ENCODE results near the gene ANO10.

DNA sequence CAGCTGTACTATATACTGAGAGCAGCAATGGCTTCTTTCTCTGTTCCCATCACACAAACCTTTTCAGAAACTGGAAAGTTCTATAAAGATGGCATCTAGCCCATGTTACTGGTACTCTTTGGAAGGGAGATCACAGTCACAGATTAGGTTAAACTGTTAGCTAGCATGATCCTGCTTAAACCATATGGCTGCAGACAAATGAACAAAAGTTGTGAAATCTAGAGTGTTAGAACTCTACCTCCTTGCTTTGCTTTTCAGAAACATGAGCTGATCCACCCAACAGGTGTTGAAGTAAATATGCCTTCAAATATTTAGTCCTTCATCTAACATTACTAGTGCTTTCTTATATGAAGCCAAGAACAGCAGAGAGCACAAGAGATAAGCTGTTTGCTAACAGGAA lies 232.9 kb downstream of the ANO10 start:
- no peak for TF ChIP-seq SP2 (IDR thresholded peaks at IDR 0.05; ENCODE audit: low read length)
- no peak for TF ChIP-seq CHD1 (IDR thresholded peaks at IDR 0.05; ENCODE audit: low read depth, low read length)
- TF ChIP-seq ZNF274 (IDR thresholded peaks at IDR 0.05; ENCODE audit: borderline replicate concordance, extremely low read depth, low read length) = no peak
- TF ChIP-seq EP300 (IDR thresholded peaks at IDR 0.05; ENCODE audit: borderline replicate concordance in 1 of 2, low read depth in 2 of 2, low read length in 2 of 2) = no peak
- no peak for TF ChIP-seq CREB1 (IDR thresholded peaks at IDR 0.05)
- TF ChIP-seq CTCF (IDR thresholded peaks at IDR 0.05; ENCODE audit: control extremely low read depth in 1 of 3, insufficient read depth in 1 of 3, low read depth in 1 of 3, low read length in 3 of 3) = no peak
- TF ChIP-seq EZH2 (IDR thresholded peaks at IDR 0.05; ENCODE audit: low read depth, low read length, severe bottlenecking) = no peak
- TF ChIP-seq POLR2A (IDR thresholded peaks at IDR 0.05; ENCODE audit: control extremely low read depth in 1 of 2, low read depth in 2 of 2, low read length in 2 of 2) = no peak
- no peak for TF ChIP-seq JUN (IDR thresholded peaks at IDR 0.05; ENCODE audit: low read depth, low read length)

Measured in H1 (cell line).